Measurements from ENCODE around the gene OR2T2.
"Not testable (repeated sequence)": the region's sequence is repeated elsewhere in the genome, so short reads cannot be mapped to it uniquely, and the experiment has no call there.

The OR2T2 gene

DNA sequence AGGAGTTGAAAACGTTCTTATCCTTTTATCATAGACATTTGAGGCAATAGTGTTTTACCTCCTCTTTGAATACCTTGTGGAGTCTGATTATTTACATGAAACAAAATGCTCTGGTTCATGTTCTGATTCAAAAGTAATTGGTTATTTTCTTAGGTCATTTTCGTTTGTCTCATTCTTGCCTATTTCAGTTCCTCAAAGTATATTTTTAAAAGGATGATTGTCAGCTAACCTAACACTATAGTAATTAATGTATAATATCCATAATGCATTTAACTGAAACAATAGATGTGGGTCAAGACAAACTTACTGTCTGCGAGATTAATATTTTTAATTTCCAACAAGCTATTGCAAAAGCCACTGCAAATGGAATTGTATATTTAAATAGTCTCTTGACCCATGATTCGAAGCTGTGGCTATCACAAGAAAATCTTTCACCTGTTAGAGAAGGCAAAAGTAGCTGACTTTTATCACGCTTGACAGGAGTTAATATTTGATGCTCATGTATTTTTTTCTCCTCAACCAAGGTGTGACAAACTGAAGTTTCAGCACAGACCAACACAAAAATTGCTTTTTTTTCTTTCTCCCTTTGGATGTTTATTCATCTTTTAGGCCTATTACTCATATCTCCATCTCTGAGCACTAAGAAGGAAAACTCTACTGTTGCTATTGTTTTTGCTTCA lies 5.2 kb downstream of the OR2T2 start:
- DNase-seq, result not testable (repeated sequence)

DNA sequence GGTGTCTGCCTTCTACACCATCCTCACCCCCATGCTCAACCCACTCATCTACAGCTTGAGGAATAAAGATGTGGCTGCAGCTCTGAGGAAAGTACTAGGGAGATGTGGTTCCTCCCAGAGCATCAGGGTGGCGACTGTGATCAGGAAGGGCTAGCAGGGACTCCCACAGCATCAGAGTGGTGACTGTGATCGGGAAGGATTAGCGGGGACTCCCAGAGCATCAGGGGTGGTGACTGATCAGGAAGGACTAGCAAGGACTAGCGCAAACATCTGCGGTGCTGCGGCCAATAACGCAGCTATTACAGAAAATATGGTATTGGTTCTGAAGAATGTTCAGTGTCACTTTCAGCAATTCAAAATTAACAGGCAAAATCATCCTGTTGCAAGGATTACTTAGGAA lies 8.2 kb downstream of the OR2T2 start:
- not testable (repeated sequence) for DNase-seq

DNA sequence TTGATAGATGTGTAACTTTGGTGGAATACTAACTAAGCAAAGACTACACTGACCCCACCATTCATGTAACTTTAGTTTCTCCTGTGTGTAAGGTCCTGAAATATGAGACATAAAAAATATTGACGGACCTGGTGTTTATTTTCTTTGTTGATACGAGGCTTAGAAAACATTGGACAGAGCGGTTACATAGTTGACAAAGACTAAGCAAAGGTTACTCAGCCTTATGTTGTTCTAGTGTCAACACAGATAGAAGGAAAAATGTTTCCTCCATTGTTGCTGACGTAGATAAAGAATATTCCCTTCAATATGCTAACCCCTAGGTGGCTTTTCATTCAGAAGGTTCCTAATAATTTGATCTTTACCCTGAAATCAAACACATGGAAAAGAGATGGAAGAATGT lies 9.6 kb downstream of the OR2T2 start:
- not testable (repeated sequence) for DNase-seq

DNA sequence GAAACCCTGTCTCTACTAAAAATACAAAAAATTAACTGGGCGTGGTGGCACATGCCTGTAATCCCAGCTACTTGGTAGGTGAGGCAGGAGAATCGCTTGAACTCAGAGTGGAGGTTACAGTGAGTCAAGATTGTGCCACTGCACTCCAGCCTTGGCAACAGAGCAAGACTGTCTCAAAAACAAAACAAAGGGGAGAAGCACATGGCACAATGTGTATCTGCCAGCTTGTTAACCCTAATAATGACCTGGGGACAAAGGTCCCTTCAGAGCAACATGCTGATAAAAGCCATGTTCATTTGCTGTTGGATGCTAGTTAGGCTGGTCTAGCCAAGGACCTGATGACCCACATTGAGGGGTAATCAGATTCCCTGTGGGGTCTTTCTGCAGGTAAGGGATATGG lies 11.2 kb downstream of the OR2T2 start:
- not testable (repeated sequence) for DNase-seq

DNA sequence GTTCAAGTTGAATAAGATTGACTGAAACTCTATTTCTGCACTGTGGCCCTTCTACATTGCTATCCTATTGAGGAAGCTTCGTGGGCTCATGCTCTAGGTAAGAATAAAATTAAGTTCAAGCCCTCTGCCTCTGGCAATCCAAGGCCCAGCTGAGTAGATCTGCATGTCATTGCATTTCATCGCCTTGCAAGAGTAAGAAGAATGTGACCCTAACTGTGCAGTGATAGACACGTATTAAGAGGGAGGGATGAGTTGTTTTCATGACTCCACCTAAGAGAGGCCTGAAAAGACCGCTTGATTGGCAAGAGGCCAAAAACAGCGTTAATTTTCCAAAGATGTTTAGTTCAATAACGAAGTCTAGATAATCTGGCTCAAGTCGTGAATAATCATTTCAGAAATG lies 13.7 kb downstream of the OR2T2 start:
- not testable (repeated sequence) for DNase-seq

DNA sequence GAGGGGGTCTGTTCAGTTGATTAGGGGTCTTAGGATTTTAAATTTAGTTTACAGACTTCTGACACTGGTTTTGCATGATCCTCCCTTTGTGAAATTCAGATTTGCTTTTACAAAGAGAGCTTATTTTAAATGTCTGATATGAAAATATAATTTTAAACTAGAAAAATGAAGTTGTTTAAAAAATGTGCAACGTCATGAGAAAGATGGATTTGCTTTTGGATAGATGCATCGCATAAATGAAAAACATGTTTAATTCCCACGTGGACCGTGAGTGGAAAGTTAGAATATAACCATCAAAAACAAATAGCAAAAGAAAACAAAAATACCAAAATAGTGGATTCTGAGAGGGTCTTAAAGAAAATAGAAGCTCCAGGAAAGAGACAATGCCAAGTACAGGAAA lies 25.7 kb downstream of the OR2T2 start:
- no peak for DNase-seq

DNA sequence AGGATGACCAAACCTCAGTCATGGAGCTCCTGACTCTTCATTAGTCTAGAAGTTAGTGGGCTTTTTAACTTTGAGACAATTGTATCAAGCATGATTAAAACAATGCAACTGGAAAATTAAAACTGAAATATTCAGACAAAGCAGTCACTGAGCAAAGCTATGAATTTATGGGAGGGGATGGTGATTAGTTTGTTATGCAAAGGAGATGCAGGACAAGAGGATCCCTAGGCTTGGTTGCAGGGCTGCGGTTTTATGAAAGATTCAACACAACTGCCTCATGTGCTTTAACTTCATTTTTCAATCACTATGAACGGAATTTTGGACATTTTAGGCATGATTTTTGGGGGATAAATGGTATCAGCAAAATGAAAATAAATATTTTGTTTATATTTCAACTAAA lies 26.7 kb downstream of the OR2T2 start:
- not testable (repeated sequence) for DNase-seq

DNA sequence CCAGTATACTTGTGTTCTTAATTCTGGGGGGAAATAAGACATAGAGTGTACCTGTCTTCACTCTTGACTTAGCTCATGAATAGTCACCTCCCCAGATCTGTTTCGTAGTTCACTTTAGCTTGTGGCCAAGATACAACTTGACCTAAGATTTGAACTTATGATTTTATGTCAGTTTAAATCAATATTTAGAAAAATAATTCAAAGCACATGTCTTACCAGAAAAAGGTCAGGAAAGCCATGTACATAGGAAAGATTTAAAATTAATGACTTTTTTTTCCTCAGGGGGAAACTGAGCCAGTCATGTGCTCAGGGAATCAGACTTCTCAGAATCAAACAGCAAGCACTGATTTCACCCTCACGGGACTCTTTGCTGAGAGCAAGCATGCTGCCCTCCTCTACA lies 27.6 kb downstream of the OR2T2 start, which contains the start of gene OR2T3:
TSS of gene OR2T3 (plus strand) at position 301 of the 400 bp plus-strand sequence. CDS start at position 301, 0 bp downstream.
- not testable (repeated sequence) for DNase-seq

DNA sequence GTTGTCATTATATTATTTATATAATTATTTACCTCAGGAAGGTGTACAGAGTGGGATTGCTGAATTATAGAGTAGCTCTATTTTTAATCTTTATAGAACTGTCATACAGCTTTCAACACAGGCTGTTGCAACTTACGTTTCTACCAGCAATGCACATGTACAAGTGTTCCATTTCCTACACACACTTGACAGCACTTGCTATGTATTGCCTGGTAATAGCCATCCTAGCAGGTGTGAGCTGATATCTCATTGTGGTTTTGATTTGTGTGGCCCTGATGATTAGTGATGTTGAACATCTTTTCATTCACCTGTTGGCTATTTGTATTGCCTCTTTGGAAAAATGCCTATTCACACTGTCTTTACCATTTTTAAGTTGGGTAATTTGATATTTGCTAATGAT lies 30.2 kb downstream of the OR2T2 start:
- DNase-seq, result not testable (repeated sequence)

DNA sequence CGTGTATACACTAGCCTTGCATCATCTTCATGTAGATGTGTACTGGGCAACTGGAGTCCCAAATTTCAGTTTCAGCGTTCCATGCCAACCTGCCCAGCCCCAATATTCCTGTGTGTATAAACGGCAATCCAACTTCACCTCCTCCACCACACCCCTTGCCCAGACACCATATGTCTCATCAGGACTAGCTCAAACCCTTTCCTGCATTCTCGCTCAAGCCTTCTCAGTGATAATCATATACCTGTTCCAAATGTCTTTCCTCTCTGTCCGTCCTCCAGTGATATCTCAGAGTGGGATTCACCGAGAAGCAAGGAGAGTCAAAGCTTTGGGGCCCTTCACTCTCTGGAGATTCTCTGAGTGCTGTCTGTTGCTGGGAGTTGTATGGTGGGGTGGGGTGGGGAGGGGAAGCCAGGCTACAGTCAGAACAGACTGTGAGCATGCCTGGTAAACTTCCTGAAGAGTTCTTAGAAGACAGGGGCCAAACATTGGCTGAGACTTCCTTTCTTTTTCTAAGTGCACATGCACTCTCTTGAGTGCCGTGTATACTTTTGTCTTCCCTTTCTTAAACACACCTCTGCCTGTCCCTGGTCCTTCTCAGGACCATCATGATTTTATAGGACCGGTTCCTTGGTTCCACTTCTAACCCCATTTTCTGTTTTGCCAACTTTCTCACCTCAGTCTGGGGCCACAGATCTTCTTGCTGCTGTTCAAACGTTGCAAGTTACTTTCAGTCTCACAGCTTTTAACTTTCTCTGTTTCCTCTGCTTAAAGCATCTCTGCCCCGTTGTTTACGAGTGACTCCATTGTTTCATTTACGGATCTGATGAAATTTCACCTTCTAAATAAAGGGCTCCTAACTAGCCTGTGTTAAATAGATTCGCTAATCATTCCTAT lies 36.5 kb downstream of the OR2T2 start:
- not testable (repeated sequence) for DNase-seq

DNA sequence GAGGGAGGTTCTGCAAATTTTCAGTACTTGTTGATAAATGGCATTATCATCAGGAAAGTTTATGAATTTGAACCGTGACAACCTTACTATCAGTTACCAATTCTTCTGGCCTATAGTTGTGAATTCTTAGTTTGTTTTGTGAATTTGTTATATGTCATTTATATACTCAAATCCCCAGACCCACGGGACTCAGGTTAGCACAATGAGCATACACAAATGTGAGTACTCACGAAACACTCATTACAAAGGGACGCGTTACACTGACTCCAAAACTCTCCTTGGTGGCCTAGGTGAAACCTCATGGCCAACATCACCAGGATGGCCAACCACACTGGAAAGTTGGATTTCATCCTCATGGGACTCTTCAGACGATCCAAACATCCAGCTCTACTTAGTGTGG lies 42.9 kb downstream of the OR2T2 start, which contains the start of gene OR2T5:
TSS of gene OR2T5 (plus strand) at position 301 of the 400 bp plus-strand sequence. CDS start at position 301, 0 bp downstream.
- not testable (repeated sequence) for DNase-seq

DNA sequence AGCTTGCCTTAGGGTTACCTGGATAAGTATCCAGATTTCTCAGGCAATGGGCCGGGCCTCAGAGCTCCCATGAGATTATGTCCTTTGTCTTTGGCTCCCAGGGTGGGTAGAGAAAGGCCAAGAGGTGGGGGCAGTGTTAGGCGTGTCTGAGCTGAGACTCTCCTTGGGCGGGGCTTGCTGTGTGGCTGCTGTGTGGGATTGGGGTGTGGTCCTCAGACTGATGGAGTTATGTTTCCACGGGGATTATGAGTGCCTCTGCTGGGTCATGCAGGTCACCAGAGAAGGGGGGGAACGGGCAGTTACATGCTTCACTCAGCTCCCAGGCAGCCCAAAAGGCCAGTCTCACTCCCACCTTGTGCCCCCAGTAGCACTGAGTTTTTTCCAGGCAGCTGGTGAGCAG lies 51.2 kb downstream of the OR2T2 start:
- not testable (repeated sequence) for DNase-seq

DNA sequence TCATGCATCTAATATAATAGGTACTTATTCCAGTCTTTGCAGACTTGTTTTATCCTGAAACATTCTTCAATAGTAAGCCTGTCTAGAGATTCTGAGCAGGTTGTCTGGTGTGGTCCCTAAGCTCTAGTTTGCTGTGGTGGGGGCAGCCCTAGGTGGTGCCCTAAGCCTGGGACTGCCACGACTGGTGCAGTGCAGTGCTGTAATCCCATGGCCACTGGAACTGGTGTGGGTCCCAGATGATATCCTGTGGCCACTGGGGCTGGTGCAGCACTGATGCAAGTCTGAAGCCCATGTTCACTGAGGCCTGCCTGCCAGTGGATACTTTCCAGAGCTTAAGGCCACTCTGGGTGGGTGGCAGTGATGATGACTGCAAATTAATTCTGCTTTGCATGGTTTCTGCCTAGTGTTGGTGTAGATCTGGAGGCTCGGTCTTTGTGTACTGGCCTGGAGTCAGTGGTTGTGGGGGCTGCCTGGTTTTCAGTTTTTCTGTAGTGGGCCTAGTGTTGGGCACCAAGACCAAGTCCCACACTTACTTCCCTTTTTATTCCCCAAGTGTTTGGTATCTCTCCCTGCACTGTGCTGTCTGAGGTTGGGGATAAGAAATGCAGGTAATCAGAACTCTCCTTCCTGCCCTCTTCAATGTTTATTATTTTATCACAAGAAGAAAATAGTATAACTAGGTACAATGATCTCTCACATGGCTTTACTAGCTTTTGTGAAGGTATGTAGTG lies 55.0 kb downstream of the OR2T2 start:
- not testable (repeated sequence) for DNase-seq
